Dendritic cell treated with granulocyte-macrophage colony-stimulating factor and Interleukin-4, amounts not matched to agents 40 ng/mL and 50 ng/mL, for 4 days (primary cell): ENCODE results near the gene MAPRE3.

Source experiments
- H3K27ac Mint-ChIP-seq: one replicate; pipeline ENCODE4 v1.8.0; 2022; ENCODE audit warnings: mild to moderate bottlenecking, mixed read lengths
- H3K27me3 Mint-ChIP-seq: one replicate; pipeline ENCODE4 v1.8.0; 2022; ENCODE audit warnings: mild to moderate bottlenecking, mixed read lengths
- H3K36me3 Mint-ChIP-seq: one replicate; pipeline ENCODE4 v1.8.0; 2022; ENCODE audit warnings: low read depth, mixed read lengths
- H3K4me1 Mint-ChIP-seq: one replicate; pipeline ENCODE4 v1.8.0; 2022; ENCODE audit warnings: low read depth, mixed read lengths
- H3K4me3 Mint-ChIP-seq: one replicate; pipeline ENCODE4 v1.8.0; 2022; ENCODE audit warnings: mild to moderate bottlenecking, moderate library complexity, mixed read lengths
- H3K9me3 Mint-ChIP-seq: one replicate; pipeline ENCODE4 v1.8.0; 2022; ENCODE audit warnings: mixed read lengths
- intact Hi-C: fragments of 100-400 bp; cut with micrococcal nuclease; formaldehyde crosslinking; loops from one replicate; pipeline ENCODE4 v1.15.0; 2022

Gene MAPRE3

DNA sequence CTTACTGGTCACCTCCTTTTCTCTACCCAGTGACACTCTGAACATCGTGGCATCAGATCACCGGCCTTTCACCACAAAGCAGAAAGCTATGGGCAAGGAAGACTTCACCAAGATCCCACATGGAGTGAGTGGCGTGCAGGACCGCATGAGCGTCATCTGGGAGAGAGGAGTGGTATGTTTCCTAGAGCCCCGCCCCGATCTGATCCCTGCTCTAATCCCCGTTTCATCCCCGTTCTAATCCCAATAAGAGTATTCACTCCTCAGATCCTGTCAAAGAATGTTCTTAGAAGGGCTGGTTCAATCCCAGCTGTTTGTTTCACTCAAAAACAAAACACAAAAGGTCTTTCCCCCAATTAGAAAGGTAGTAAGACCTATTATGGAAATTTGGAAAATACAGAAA lies 30.4 kb upstream of the MAPRE3 start:
- intact Hi-C loops, result no loop called here
- Mint-ChIP-seq H3K4me1 (peaks cover 6% of the 10 kb centered on the region), H3K9me3 (no peaks in the 10 kb centered on the region), H3K27ac (no peak overlapping the region), H3K4me3 (no peak overlapping the region), H3K36me3 (no peaks in the 10 kb centered on the region), H3K27me3 (peaks cover 27% of the 10 kb centered on the region)

GRCh38 chr2:26941486-26941885 lies 29.0 kb upstream of the MAPRE3 start:
- intact Hi-C loops, result no loop called here
- Mint-ChIP-seq H3K36me3 (no peaks in the 10 kb centered on the region), H3K27ac (no peak overlapping the region), H3K4me1 (peaks cover 6% of the 10 kb centered on the region), H3K27me3 (peaks cover 24% of the 10 kb centered on the region), H3K4me3 (no peak overlapping the region), H3K9me3 (no peaks in the 10 kb centered on the region)

- Mint-ChIP-seq H3K4me1 (peaks cover 6% of the 10 kb centered on the region), H3K9me3 (no peaks in the 10 kb centered on the region), H3K27me3 (peaks cover 26% of the 10 kb centered on the region), H3K4me3 (no peak overlapping the region), H3K27ac (no peak overlapping the region), H3K36me3 (no peaks in the 10 kb centered on the region)
- intact Hi-C loops, result loop anchor here (1.0 kb wide), 1 partner anchor 96 kb away; no protein-coding TSS in a partner anchor
These were observed 27.7 kb upstream of the MAPRE3 start for GRCh38 chr2:26942543-26943295.

- H3K27ac Mint-ChIP-seq, result no peak overlapping the region
- H3K36me3 Mint-ChIP-seq, result no peaks in the 10 kb centered on the region
- intact Hi-C loops, result no loop called here
- peaks cover 30% of the 10 kb centered on the region for H3K27me3 Mint-ChIP-seq
- H3K4me1 Mint-ChIP-seq, result peaks cover 6% of the 10 kb centered on the region
- H3K9me3 Mint-ChIP-seq, result no peaks in the 10 kb centered on the region
- H3K4me3 Mint-ChIP-seq, result no peak overlapping the region
These were observed 24.3 kb upstream of the MAPRE3 start for GRCh38 chr2:26945991-26946750.

DNA sequence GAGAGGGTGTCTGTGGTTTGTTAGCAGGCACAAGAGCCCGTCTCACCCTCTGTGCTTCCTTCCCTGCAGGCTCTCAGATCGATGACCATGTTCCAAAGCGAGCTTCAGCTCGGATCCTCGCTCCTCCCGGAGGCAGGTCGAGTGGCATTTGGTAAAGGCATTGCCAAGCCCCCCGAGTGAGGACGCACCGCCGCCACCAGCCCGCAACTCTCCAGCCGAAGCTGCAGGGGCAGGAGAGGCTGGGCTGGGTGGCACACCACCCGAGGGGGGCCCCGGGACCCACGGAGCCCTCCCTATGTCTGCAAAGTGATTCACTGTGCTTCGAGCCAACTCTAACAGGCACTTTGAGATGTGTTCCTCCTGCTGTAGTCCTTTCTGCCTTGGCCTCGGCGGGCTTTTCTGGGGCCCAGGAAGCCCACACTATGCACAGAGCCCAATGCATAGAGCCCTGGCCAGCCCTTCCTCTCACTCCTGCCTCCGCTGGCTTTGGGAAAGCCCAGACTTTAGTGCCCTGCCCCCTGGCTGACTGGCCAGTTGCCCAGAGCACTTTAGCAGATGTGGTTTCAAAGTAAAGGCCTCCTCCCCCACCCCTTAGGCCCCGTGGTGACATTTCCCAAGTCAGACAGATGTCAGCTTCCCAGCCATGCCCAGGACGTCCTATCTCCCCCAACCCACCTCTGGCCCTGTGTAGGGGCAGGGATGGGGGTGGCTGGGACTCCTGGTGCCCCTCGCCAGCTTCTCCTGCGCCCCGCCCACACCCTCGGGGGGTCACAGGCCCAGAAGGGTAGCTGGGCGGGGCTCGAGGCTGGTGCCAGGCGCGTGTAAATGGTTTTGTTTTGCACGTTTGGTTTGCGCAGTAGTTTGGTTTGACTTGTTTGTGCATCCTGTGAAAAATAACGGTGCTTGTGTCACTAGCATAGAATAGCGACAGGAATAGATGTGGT lies 23.3 kb upstream of the MAPRE3 start:
- intact Hi-C loops, result no loop called here
- no peaks in the 10 kb centered on the region for H3K9me3 Mint-ChIP-seq
- H3K27ac Mint-ChIP-seq, result no peak overlapping the region

GRCh38 chr2:26948800-26949199 lies 21.6 kb upstream of the MAPRE3 start:
- H3K27ac Mint-ChIP-seq, result no peak overlapping the region
- intact Hi-C loops, result no loop called here
- no peaks in the 10 kb centered on the region for H3K9me3 Mint-ChIP-seq
- H3K4me1 Mint-ChIP-seq, result no peaks in the 10 kb centered on the region
- peaks cover 19% of the 10 kb centered on the region for H3K27me3 Mint-ChIP-seq
- no peaks in the 10 kb centered on the region for H3K36me3 Mint-ChIP-seq
- H3K4me3 Mint-ChIP-seq, result no peak overlapping the region

More for the DNA sequence above, 23.3 kb upstream of the MAPRE3 start:
- peaks cover 6% of the 10 kb centered on the region for H3K4me1 Mint-ChIP-seq
- no peaks in the 10 kb centered on the region for H3K36me3 Mint-ChIP-seq
- peaks cover 30% of the 10 kb centered on the region for H3K27me3 Mint-ChIP-seq
- H3K4me3 Mint-ChIP-seq, result no peak overlapping the region

DNA sequence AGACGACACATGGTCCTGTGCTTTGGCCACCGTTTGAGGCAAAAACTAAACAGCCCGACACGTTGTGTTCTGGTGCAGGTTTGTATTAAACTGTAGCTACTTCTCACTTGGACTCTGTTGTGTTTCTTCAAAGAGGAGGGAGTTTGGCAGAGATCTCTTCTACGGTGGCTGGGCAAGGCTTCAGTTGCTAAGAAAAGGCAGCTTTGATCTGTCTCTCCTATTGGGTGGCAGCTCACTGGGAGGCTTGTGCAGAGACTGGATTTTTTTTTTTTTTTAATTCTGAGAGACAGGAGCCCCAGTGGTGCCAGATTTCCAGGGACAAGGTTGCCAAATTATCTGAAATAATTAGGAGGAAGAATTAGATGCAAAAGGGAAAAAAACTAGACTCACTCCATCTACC lies 20.2 kb upstream of the MAPRE3 start:
- Mint-ChIP-seq H3K4me3 (no peak overlapping the region), H3K27me3 (peaks cover 17% of the 10 kb centered on the region), H3K4me1 (no peaks in the 10 kb centered on the region), H3K9me3 (no peaks in the 10 kb centered on the region), H3K36me3 (no peaks in the 10 kb centered on the region), H3K27ac (no peak overlapping the region)
- intact Hi-C loops, result no loop called here

- Mint-ChIP-seq H3K27me3 (peaks cover 19% of the 10 kb centered on the region), H3K36me3 (no peaks in the 10 kb centered on the region), H3K27ac (no peak overlapping the region), H3K4me1 (no peaks in the 10 kb centered on the region), H3K9me3 (no peaks in the 10 kb centered on the region), H3K4me3 (no peak overlapping the region)
- intact Hi-C loops, result no loop called here
These were observed 19.2 kb upstream of the MAPRE3 start for GRCh38 chr2:26951236-26951635.

DNA sequence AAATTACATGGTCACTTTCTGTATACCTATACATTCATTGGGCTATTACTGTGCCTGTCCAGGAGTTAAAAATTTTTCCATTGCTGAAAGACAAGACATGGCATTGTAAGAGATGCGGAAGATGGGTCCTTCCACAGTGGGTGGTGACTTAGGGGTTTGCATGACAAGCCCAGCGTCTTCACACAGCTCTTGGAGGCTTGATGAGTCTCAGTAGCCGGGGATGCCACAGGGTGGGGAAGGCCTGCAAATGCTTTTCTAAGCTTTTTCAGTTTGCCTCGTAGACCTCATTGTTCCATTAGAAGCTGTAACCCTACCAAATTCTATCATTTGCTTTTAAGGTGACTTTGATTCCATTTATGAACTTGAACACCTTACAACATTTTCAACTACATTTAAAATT lies 18.1 kb upstream of the MAPRE3 start:
- Mint-ChIP-seq H3K4me1 (no peaks in the 10 kb centered on the region), H3K9me3 (no peaks in the 10 kb centered on the region), H3K27me3 (peaks cover 23% of the 10 kb centered on the region), H3K27ac (no peak overlapping the region), H3K36me3 (no peaks in the 10 kb centered on the region), H3K4me3 (no peak overlapping the region)
- intact Hi-C loops, result no loop called here

DNA sequence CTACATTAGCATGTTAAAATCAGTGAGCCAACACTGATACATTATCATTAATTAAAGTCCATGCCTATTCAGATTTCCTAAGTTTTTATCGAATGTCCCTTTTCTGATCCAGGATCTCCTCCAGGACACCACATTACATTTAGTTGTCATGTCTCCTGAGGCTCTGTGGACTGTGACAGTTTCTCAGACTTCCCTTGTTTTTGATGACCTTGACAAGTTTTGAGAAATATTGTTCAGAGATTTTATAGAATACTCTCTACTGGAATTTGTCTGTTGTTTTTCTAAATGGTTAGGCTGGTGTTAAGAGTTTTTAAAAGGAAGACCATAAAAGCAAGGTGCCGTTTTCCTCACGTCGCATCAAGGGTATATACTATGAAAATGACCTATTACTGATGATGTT lies 16.3 kb upstream of the MAPRE3 start:
- no peak overlapping the region for H3K27ac Mint-ChIP-seq
- H3K9me3 Mint-ChIP-seq, result no peaks in the 10 kb centered on the region
- H3K4me3 Mint-ChIP-seq, result no peak overlapping the region
- peaks cover 2% of the 10 kb centered on the region for H3K4me1 Mint-ChIP-seq
- H3K36me3 Mint-ChIP-seq, result no peaks in the 10 kb centered on the region
- peaks cover 26% of the 10 kb centered on the region for H3K27me3 Mint-ChIP-seq
- intact Hi-C loops, result no loop called here

- Mint-ChIP-seq H3K4me1 (peaks cover 18% of the 10 kb centered on the region), H3K4me3 (no peak overlapping the region), H3K36me3 (no peaks in the 10 kb centered on the region), H3K27me3 (peaks cover 31% of the 10 kb centered on the region), H3K27ac (no peak overlapping the region), H3K9me3 (no peaks in the 10 kb centered on the region)
- intact Hi-C loops, result no loop called here
These were observed 13.4 kb upstream of the MAPRE3 start for GRCh38 chr2:26957041-26957440.

DNA sequence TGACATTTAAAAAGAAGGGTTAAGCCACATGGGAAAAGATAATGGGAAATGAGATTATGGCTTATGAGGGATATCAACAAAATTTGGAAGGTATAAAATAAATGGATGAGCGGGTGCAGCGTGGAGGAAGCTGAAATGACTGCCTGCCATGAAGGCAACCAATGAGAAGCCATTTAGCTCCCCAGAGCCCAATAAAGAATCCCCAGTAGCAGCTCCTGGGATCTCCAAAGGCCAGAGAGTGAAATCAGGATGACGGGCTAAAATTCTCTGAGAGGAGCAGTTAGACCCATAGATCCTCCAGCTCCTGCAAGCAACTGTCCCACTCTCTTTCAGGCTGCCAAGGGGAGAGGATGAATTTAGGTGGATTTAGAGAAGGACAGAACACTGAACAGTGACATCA lies 12.9 kb upstream of the MAPRE3 start:
- H3K4me3 Mint-ChIP-seq, result no peak overlapping the region
- peaks cover 31% of the 10 kb centered on the region for H3K27me3 Mint-ChIP-seq
- no peaks in the 10 kb centered on the region for H3K9me3 Mint-ChIP-seq
- peaks cover 18% of the 10 kb centered on the region for H3K4me1 Mint-ChIP-seq
- H3K36me3 Mint-ChIP-seq, result no peaks in the 10 kb centered on the region
- intact Hi-C loops, result no loop called here
- no peak overlapping the region for H3K27ac Mint-ChIP-seq

- intact Hi-C loops, result no loop called here
- no peaks in the 10 kb centered on the region for H3K36me3 Mint-ChIP-seq
- H3K27ac Mint-ChIP-seq, result no peak overlapping the region
- H3K9me3 Mint-ChIP-seq, result no peaks in the 10 kb centered on the region
- no peak overlapping the region for H3K4me3 Mint-ChIP-seq
- peaks cover 31% of the 10 kb centered on the region for H3K27me3 Mint-ChIP-seq
- H3K4me1 Mint-ChIP-seq, result peaks cover 18% of the 10 kb centered on the region
These were observed 11.1 kb upstream of the MAPRE3 start for GRCh38 chr2:26959331-26959730.
